ENCODE data around the gene LAMB4.

LAMB4 gene

GRCh38 chr7:108049962-108050361, 80.2 kb downstream of the LAMB4 start:
- no peaks in the 10 kb centered on the region for H3K4me1 ChIP-seq (ENCODE audit: control insufficient read depth, insufficient read depth, low read length, unreplicated experiment)
- H3K27ac ChIP-seq (ENCODE audit: low read depth, low read length), result no peak overlapping the region
- H2AFZ ChIP-seq (ENCODE audit: low read length, unreplicated experiment), result no peak overlapping the region
- H3K36me3 ChIP-seq (ENCODE audit: insufficient read depth, low read length), result no peaks in the 10 kb centered on the region
- H3K27me3 ChIP-seq (ENCODE audit: insufficient read depth, low read length), result no peaks in the 10 kb centered on the region
- H3K79me2 ChIP-seq (ENCODE audit: control insufficient read depth, insufficient read depth, low read length, unreplicated experiment), result no peaks in the 10 kb centered on the region
- H3K4me3 ChIP-seq (ENCODE audit: low read depth, low read length), result no peak overlapping the region

- no peaks in the 10 kb centered on the region for H3K79me2 ChIP-seq (ENCODE audit: control insufficient read depth, insufficient read depth, low read length, unreplicated experiment)
- no peaks in the 10 kb centered on the region for H3K36me3 ChIP-seq (ENCODE audit: insufficient read depth, low read length)
- no peaks in the 10 kb centered on the region for H3K27me3 ChIP-seq (ENCODE audit: insufficient read depth, low read length)
- no peak overlapping the region for H3K4me3 ChIP-seq (ENCODE audit: low read depth, low read length)
- no peak overlapping the region for H2AFZ ChIP-seq (ENCODE audit: low read length, unreplicated experiment)
- H3K4me1 ChIP-seq (ENCODE audit: control insufficient read depth, insufficient read depth, low read length, unreplicated experiment), result no peaks in the 10 kb centered on the region
- H3K27ac ChIP-seq (ENCODE audit: low read depth, low read length), result no peak overlapping the region
These were observed 81.7 kb downstream of the LAMB4 start for GRCh38 chr7:108048422-108048821.

GRCh38 chr7:108046952-108047506, 83.1 kb downstream of the LAMB4 start:
- no peaks in the 10 kb centered on the region for H3K27me3 ChIP-seq (ENCODE audit: insufficient read depth, low read length)
- no peaks in the 10 kb centered on the region for H3K79me2 ChIP-seq (ENCODE audit: control insufficient read depth, insufficient read depth, low read length, unreplicated experiment)
- H3K4me3 ChIP-seq (ENCODE audit: low read depth, low read length), result no peak overlapping the region
- H3K36me3 ChIP-seq (ENCODE audit: insufficient read depth, low read length), result no peaks in the 10 kb centered on the region
- H3K27ac ChIP-seq (ENCODE audit: low read depth, low read length), result no peak overlapping the region
- H3K4me1 ChIP-seq (ENCODE audit: control insufficient read depth, insufficient read depth, low read length, unreplicated experiment), result no peaks in the 10 kb centered on the region
- H2AFZ ChIP-seq (ENCODE audit: low read length, unreplicated experiment), result no peak overlapping the region

GRCh38 chr7:108045669-108046068, 84.5 kb downstream of the LAMB4 start:
- H2AFZ ChIP-seq (ENCODE audit: low read length, unreplicated experiment), result peak overlapping the region; percentile 64
- no peak overlapping the region for H3K4me3 ChIP-seq (ENCODE audit: low read depth, low read length)
- no peaks in the 10 kb centered on the region for H3K36me3 ChIP-seq (ENCODE audit: insufficient read depth, low read length)
- no peaks in the 10 kb centered on the region for H3K27me3 ChIP-seq (ENCODE audit: insufficient read depth, low read length)
- no peaks in the 10 kb centered on the region for H3K79me2 ChIP-seq (ENCODE audit: control insufficient read depth, insufficient read depth, low read length, unreplicated experiment)
- peak overlapping the region; percentile 56 for H3K27ac ChIP-seq (ENCODE audit: low read depth, low read length)
- no peaks in the 10 kb centered on the region for H3K4me1 ChIP-seq (ENCODE audit: control insufficient read depth, insufficient read depth, low read length, unreplicated experiment)

- Histone ChIP-seq H2AFZ (ENCODE audit: low read length, unreplicated experiment) (peak overlapping the region; percentile 64), H3K27ac (ENCODE audit: low read depth, low read length) (peak overlapping the region; percentile 56), H3K36me3 (ENCODE audit: insufficient read depth, low read length) (no peaks in the 10 kb centered on the region), H3K4me1 (ENCODE audit: control insufficient read depth, insufficient read depth, low read length, unreplicated experiment) (no peaks in the 10 kb centered on the region), H3K4me3 (ENCODE audit: low read depth, low read length) (no peak overlapping the region), H3K79me2 (ENCODE audit: control insufficient read depth, insufficient read depth, low read length, unreplicated experiment) (no peaks in the 10 kb centered on the region), H3K27me3 (ENCODE audit: insufficient read depth, low read length) (no peaks in the 10 kb centered on the region)
These were observed 85.0 kb downstream of the LAMB4 start for GRCh38 chr7:108045154-108045553.

- Histone ChIP-seq H3K79me2 (ENCODE audit: control insufficient read depth, insufficient read depth, low read length, unreplicated experiment) (no peaks in the 10 kb centered on the region), H3K4me3 (ENCODE audit: low read depth, low read length) (no peak overlapping the region), H2AFZ (ENCODE audit: low read length, unreplicated experiment) (no peak overlapping the region), H3K36me3 (ENCODE audit: insufficient read depth, low read length) (no peaks in the 10 kb centered on the region), H3K27me3 (ENCODE audit: insufficient read depth, low read length) (no peaks in the 10 kb centered on the region), H3K27ac (ENCODE audit: low read depth, low read length) (no peak overlapping the region), H3K4me1 (ENCODE audit: control insufficient read depth, insufficient read depth, low read length, unreplicated experiment) (no peaks in the 10 kb centered on the region)
These were observed 85.8 kb downstream of the LAMB4 start for GRCh38 chr7:108044345-108044744.

- Histone ChIP-seq H3K4me1 (ENCODE audit: control insufficient read depth, insufficient read depth, low read length, unreplicated experiment) (no peaks in the 10 kb centered on the region), H3K4me3 (ENCODE audit: low read depth, low read length) (no peak overlapping the region), H3K79me2 (ENCODE audit: control insufficient read depth, insufficient read depth, low read length, unreplicated experiment) (no peaks in the 10 kb centered on the region), H2AFZ (ENCODE audit: low read length, unreplicated experiment) (no peak overlapping the region), H3K27me3 (ENCODE audit: insufficient read depth, low read length) (no peaks in the 10 kb centered on the region), H3K27ac (ENCODE audit: low read depth, low read length) (no peak overlapping the region), H3K36me3 (ENCODE audit: insufficient read depth, low read length) (no peaks in the 10 kb centered on the region)
These were observed 91.2 kb downstream of the LAMB4 start for GRCh38 chr7:108038986-108039385.

GRCh38 chr7:108037741-108038140, 92.4 kb downstream of the LAMB4 start:
- H3K4me1 ChIP-seq (ENCODE audit: control insufficient read depth, insufficient read depth, low read length, unreplicated experiment), result no peaks in the 10 kb centered on the region
- no peak overlapping the region for H2AFZ ChIP-seq (ENCODE audit: low read length, unreplicated experiment)
- no peaks in the 10 kb centered on the region for H3K36me3 ChIP-seq (ENCODE audit: insufficient read depth, low read length)
- H3K27ac ChIP-seq (ENCODE audit: low read depth, low read length), result no peak overlapping the region
- H3K27me3 ChIP-seq (ENCODE audit: insufficient read depth, low read length), result no peaks in the 10 kb centered on the region
- H3K79me2 ChIP-seq (ENCODE audit: control insufficient read depth, insufficient read depth, low read length, unreplicated experiment), result no peaks in the 10 kb centered on the region
- H3K4me3 ChIP-seq (ENCODE audit: low read depth, low read length), result no peak overlapping the region

- H2AFZ ChIP-seq (ENCODE audit: low read length, unreplicated experiment), result no peak overlapping the region
- H3K27ac ChIP-seq (ENCODE audit: low read depth, low read length), result no peak overlapping the region
- no peaks in the 10 kb centered on the region for H3K27me3 ChIP-seq (ENCODE audit: insufficient read depth, low read length)
- no peaks in the 10 kb centered on the region for H3K4me1 ChIP-seq (ENCODE audit: control insufficient read depth, insufficient read depth, low read length, unreplicated experiment)
- no peak overlapping the region for H3K4me3 ChIP-seq (ENCODE audit: low read depth, low read length)
- no peaks in the 10 kb centered on the region for H3K79me2 ChIP-seq (ENCODE audit: control insufficient read depth, insufficient read depth, low read length, unreplicated experiment)
- H3K36me3 ChIP-seq (ENCODE audit: insufficient read depth, low read length), result no peaks in the 10 kb centered on the region
These were observed 93.0 kb downstream of the LAMB4 start for GRCh38 chr7:108037140-108037539.

GRCh38 chr7:108034586-108034985, 95.6 kb downstream of the LAMB4 start:
- Histone ChIP-seq H2AFZ (ENCODE audit: low read length, unreplicated experiment) (no peak overlapping the region), H3K79me2 (ENCODE audit: control insufficient read depth, insufficient read depth, low read length, unreplicated experiment) (no peaks in the 10 kb centered on the region), H3K4me1 (ENCODE audit: control insufficient read depth, insufficient read depth, low read length, unreplicated experiment) (peaks cover 13% of the 10 kb centered on the region), H3K4me3 (ENCODE audit: low read depth, low read length) (no peak overlapping the region), H3K36me3 (ENCODE audit: insufficient read depth, low read length) (no peaks in the 10 kb centered on the region), H3K27me3 (ENCODE audit: insufficient read depth, low read length) (no peaks in the 10 kb centered on the region), H3K27ac (ENCODE audit: low read depth, low read length) (no peak overlapping the region)

GRCh38 chr7:108033776-108034497, 96.2 kb downstream of the LAMB4 start:
- Histone ChIP-seq H3K79me2 (ENCODE audit: control insufficient read depth, insufficient read depth, low read length, unreplicated experiment) (no peaks in the 10 kb centered on the region), H3K4me1 (ENCODE audit: control insufficient read depth, insufficient read depth, low read length, unreplicated experiment) (peaks cover 16% of the 10 kb centered on the region), H3K36me3 (ENCODE audit: insufficient read depth, low read length) (no peaks in the 10 kb centered on the region), H2AFZ (ENCODE audit: low read length, unreplicated experiment) (no peak overlapping the region), H3K4me3 (ENCODE audit: low read depth, low read length) (no peak overlapping the region), H3K27ac (ENCODE audit: low read depth, low read length) (no peak overlapping the region), H3K27me3 (ENCODE audit: insufficient read depth, low read length) (no peaks in the 10 kb centered on the region)
